Femur (tissue), 1 donor: ENCODE data around the gene SPAG16.

Experiments used
- DNase-seq: peaks from one replicate; pipeline ENCODE4 v3.0.0-alpha.2; 2017

Gene SPAG16

DNA sequence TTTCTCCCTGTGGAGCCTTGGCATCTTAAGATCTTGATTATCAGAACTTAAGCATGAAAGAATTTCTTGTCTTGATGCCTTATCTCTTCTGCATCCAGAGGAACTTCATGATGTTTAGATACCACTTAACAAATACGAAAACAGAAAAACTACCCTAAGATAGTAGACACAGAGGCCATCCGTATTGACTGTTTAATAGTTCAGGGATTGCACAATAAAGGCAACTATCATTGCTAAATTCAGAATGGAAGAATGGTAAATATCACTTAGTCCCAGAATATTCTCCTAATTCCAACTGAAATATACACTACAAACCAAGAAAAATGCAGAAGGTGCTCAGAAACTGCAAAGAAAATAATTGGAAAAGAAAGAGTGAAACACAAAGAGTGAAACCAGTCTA, 912.0 kb downstream of the SPAG16 start:
- no peak for DNase-seq

DNA sequence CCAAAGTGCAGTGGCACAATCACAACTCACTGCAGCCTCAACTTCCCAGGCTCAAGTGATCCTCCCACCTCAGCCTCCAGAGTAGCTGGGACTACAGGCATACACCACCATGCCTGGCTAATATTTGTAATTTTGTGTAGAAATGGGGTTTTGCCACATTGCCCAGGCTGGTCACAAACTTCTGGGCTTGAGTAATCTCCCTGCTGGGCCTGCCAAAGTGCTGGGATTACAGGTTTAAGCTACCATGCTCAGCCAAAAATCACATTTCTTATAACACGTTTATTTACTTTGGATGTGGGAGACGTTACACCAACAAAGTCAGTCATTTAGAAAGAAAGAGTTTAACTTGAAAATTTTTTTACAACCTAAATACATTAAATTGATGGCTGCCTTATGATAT, 917.6 kb downstream of the SPAG16 start:
- DNase-seq: no peak

- DNase-seq: no peak
These were observed 919.0 kb downstream of the SPAG16 start for GRCh38 chr2:214203214-214203613.

DNA sequence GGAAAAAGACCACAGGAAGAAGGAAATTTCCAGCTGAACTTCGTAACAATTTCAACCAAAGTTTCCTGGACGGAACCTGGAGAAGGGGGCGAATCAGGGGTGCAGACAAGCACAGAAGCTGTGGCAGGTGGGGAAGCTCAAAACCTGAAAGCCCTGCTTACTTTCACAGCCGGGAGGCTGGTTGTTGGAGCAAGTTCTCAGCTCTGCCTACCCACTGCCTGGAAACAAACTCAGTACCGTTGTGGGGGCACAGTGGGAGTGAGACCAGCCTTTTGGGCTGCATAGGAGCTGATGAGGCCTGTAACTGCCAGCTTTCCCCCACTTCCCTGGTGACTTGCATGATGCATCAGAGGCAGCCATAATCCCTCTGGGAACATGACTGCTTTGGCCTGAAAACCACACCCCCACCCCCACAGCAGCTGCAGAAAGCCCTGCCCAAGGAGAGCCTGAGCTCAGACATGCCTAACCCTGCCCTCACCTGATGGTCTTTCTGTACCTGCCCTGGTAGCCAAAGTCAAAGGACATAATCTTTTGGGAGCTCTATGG, 919.6 kb downstream of the SPAG16 start:
- no peak for DNase-seq

- DNase-seq: no peak
These were observed 930.8 kb downstream of the SPAG16 start for GRCh38 chr2:214215107-214215506.

GRCh38 chr2:214217136-214217535, 932.9 kb downstream of the SPAG16 start:
- DNase-seq: no peak

DNA sequence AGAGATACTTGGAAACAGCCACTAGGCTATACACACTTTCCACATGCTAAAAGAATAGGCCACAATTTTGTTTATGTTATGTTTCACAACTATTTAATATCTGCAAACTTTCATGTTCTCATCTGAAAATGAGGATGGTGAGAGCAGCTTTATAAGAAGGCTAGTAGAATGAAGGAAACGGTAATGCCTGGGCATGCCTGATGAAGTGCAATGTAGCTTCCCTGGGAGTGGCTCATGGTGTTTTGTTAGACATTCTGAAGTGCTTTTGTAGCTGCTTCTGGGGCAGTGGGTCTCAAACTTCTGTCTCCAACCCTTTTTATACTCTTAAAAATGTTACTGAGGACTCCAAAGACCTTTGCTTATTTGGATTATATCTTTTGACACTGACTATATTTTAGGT, 933.3 kb downstream of the SPAG16 start:
- DNase-seq: no peak

DNA sequence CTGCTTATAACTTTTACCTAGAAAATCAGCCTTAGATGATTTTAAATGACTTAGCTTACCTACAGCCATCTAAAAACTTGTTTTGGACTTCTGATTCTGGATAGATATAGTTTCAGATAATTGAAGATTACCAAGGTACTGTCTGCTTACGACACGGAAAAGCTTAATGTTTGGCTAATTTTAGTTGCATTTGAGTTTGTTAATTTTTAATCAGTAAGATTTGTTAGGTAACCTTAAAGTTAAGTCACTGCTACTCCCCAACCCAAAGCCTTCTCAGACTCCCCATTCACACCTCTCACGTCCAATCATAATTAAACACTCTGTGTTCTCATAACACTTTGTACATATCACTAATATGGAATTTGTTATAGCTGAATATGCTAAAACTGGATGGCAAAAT, 936.0 kb downstream of the SPAG16 start:
- DNase-seq: no peak

GRCh38 chr2:214226061-214226460, 941.8 kb downstream of the SPAG16 start:
- no peak for DNase-seq

GRCh38 chr2:214232271-214232670, 948.0 kb downstream of the SPAG16 start:
- DNase-seq: no peak

DNA sequence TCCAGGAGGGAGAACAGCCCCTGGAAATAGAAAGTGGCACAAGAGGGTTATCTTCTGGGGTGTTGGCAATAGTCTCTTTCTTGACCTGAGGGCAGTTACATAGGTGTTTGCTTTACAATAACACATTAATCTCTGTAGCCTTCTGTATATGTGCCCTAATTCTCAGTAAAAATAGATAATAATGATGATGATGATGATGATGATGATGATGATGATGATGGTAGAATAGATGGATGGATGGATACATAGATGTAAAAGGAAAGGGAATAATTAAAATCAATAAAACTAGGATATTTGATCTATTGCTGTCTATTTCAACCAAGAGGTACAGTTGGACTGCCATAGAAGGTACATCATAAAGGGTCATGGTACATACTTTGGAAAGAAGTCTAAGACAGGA, 948.9 kb downstream of the SPAG16 start:
- DNase-seq: no peak

DNA sequence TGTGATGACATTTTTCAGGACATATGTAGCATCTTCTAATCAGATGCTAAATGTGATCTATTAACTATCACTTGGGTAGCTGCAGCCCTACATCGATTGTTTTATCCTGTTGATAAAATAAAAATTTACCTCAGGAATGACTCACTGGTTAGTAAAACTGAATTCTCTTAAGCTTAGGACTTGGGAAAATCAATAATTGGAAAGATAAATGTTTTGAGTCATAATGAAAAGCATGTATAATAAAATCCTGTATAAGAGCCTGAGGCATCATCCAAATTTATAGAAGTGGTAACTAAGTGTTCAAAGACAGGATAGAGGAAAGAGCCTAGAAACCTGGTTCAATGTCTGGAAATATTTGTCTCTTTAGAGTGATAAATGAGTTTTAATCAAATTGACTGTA, 958.5 kb downstream of the SPAG16 start:
- DNase-seq: no peak

GRCh38 chr2:214244847-214245246, 960.6 kb downstream of the SPAG16 start:
- no peak for DNase-seq

DNA sequence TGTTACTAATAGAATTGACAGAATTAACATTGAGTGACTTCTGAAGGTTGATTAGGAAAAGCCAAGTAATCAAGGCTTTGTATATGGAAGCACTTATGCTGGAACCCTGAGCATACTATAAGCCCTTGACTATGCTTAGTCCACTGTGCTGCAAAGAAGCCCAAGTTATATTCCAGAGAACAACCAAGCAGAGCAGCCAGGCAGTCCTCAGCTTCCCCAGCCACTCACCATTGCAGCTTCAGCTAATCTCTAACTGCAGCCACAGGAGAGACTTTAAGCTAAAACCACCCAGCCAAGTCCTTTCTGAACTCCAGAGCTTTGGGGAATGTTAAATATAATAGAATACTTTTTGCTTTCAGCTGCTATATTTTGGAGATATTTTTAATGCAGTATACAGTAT, 962.2 kb downstream of the SPAG16 start:
- no peak for DNase-seq

GRCh38 chr2:214247531-214247930, 963.3 kb downstream of the SPAG16 start:
- no peak for DNase-seq

GRCh38 chr2:214255046-214255445, 970.8 kb downstream of the SPAG16 start:
- no peak for DNase-seq

GRCh38 chr2:214261683-214262082, 977.4 kb downstream of the SPAG16 start:
- DNase-seq: no peak

GRCh38 chr2:214264171-214264570, 979.9 kb downstream of the SPAG16 start:
- no peak for DNase-seq

GRCh38 chr2:214265991-214266489, 981.8 kb downstream of the SPAG16 start:
- no peak for DNase-seq

- DNase-seq: no peak
These were observed 993.6 kb downstream of the SPAG16 start for GRCh38 chr2:214277880-214278279.

DNA sequence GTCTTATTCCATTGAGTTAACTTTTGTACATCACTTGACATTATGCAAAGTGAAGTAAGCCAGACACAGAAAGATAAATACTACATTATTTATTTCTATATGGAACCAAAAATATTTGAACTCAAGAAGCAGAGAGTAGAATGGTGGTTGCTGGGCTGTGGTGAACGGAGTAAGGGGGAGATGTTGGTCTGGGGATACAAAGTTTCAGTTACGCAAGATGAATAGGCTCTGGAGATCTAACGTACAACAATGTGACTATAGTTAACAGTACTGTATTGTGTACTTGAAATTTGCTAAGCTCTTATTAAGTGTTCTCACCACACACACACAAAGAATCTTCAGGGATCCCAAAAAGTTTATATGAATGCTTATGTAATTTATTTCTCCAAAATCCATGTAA, 1001.7 kb downstream of the SPAG16 start:
- DNase-seq: no peak

DNA sequence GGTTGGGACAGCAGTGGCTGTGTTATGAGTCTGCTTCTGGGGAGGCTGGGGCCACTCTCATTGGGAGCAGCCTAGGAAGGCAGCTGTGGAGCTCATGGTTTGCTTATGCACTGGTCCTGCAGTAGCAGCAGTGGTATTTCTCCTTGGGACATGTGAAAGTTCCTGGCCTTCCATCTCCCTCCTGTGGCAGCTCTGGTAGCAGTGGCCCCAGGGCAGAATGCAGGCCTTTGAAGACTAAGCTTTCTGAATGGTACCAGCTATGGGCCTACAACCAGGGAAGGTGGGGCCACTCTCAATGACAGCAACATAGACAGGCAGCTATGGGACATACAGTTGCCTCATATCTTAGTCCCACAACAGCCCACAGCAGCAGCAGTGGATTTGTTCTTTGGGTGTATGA, 1009.3 kb downstream of the SPAG16 start:
- no peak for DNase-seq

GRCh38 chr2:214294426-214294825, 1010.2 kb downstream of the SPAG16 start:
- no peak for DNase-seq

DNA sequence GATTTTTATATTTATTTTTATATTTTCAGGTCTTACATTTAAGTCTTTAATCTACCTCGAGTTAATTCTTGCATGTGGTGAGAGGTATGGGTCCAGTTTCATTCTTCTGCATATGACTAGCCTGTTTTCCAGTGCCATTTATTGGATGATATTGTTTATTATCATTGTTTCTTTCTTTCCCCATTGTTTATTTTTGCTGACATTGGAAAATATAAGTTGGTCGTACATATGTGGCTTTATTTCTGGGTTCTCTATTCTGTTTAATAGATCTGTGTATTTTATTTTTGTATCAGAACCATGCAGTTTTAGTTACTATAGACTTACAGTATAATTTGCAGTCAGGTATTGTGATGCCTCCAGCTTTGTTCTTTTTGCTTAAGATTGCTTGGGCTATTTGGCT, 1013.2 kb downstream of the SPAG16 start:
- no peak for DNase-seq

- no peak for DNase-seq
These were observed 1026.1 kb downstream of the SPAG16 start for GRCh38 chr2:214310319-214310718.
